ENCODE data around the gene C1orf226. TPM values are rescaled to one million over a fixed set of nuclear protein-coding genes. Genes with fewer than 3 reads are reported as not detected.
"Not testable (repeated sequence)": the region's sequence is repeated elsewhere in the genome, so short reads cannot be mapped to it uniquely, and the experiment has no call there.

The C1orf226 gene
- total and polyA plus RNA-seq, 4 donors, result 2.2 to 25.2 (median 10.8) TPM

DNA sequence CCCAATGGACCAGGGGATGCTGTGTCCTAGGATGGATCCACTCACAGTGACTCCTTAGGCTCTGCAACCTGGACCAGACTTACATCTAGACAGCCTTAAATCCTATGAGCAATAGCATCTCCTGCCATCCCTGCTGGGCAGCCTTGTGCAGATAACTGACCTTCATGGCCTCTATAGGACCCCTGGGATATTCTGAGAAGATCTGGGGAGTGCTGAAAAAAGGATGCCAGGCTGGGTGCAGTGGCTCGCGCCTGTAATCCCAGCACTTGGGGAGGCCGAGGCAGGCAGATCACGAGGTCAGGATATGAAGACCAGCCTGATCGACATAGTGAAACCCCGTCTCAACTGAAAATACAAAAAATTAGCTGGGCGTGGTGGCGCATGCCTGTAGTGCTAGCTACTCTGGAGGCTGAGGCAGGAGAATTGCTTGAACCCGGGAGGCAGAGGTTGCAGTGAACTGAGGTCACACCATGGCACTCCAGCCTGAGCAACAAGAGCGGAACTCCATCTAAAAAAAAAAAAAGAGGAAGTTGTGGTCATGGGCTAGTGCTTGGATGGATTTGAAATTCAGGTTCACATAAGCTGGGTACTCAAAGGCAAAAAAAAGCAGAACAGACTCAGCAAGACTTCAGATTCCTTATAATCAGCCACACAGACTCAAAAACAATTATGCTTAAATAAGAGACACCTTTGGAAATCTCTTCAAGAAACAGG, 41.3 kb downstream of the C1orf226 start:
- Histone ChIP-seq H3K36me3 (ENCODE audit: control insufficient read depth in 4 of 4, insufficient read depth in 3 of 4, low read depth in 1 of 4, low read length in 3 of 4) (no peaks in the 10 kb centered on the region), H3K9me3 (ENCODE audit: control insufficient read depth in 4 of 4, low read length in 3 of 4) (no peaks in the 10 kb centered on the region), H3K27ac (ENCODE audit: low read depth in 1 of 2, low read length in 2 of 2) (no peak overlapping the region), H3K27me3 (ENCODE audit: control insufficient read depth in 4 of 4, insufficient read depth in 4 of 4, low read length in 3 of 4) (no peaks in the 10 kb centered on the region), H3K4me3 (ENCODE audit: low read depth in 1 of 3, low read length in 3 of 3) (no peak overlapping the region), H3K4me1 (ENCODE audit: control insufficient read depth in 4 of 4, insufficient read depth in 4 of 4, low read length in 3 of 4) (no peaks in the 10 kb centered on the region), H3K9ac (ENCODE audit: low read depth in 1 of 2, low read length in 2 of 2) (no peak overlapping the region)
- TF ChIP-seq JUND (IDR thresholded peaks at IDR 0.05), result no peak
- TF ChIP-seq RXRA (IDR thresholded peaks at IDR 0.05), result no peak
- TF ChIP-seq, protein P1, sequence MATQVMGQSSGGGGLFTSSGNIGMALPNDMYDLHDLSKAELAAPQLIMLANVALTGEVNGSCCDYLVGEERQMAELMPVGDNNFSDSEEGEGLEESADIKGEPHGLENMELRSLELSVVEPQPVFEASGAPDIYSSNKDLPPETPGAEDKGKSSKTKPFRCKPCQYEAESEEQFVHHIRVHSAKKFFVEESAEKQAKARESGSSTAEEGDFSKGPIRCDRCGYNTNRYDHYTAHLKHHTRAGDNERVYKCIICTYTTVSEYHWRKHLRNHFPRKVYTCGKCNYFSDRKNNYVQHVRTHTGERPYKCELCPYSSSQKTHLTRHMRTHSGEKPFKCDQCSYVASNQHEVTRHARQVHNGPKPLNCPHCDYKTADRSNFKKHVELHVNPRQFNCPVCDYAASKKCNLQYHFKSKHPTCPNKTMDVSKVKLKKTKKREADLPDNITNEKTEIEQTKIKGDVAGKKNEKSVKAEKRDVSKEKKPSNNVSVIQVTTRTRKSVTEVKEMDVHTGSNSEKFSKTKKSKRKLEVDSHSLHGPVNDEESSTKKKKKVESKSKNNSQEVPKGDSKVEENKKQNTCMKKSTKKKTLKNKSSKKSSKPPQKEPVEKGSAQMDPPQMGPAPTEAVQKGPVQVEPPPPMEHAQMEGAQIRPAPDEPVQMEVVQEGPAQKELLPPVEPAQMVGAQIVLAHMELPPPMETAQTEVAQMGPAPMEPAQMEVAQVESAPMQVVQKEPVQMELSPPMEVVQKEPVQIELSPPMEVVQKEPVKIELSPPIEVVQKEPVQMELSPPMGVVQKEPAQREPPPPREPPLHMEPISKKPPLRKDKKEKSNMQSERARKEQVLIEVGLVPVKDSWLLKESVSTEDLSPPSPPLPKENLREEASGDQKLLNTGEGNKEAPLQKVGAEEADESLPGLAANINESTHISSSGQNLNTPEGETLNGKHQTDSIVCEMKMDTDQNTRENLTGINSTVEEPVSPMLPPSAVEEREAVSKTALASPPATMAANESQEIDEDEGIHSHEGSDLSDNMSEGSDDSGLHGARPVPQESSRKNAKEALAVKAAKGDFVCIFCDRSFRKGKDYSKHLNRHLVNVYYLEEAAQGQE (IDR thresholded peaks at IDR 0.05), result no peak
- no peak for TF ChIP-seq RAD21 (IDR thresholded peaks at IDR 0.05)
- TF ChIP-seq FOXA1 (IDR thresholded peaks at IDR 0.05), result no peak
- no peak for DNase-seq (ENCODE audit: low spot score)
- 85% methylated on average over 10 of the region's 10 CpGs for WGBS

DNA sequence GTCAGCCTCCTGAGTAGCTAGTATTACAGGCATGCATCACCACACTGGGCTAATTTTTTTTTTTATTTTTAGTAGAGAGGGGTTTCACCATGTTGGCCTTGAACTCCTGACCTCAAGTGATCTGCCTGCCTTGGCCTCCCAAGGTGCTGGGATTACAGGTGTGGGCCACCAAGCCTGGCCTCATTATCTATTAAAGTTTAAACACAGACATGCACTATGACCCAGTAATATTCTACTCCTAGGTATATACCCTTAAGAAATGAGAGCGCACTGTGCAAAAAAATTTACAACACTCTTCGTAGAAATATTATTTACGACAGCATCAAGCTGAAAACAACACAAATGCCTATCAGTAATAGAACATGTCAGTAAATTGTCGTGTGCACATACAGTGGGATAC, 49.1 kb downstream of the C1orf226 start:
- no peaks in the 10 kb centered on the region for H3K27me3 ChIP-seq (ENCODE audit: control insufficient read depth in 4 of 4, insufficient read depth in 4 of 4, low read length in 3 of 4)
- no peaks in the 10 kb centered on the region for H3K9me3 ChIP-seq (ENCODE audit: control insufficient read depth in 4 of 4, low read length in 3 of 4)
- WGBS, result 92% methylated on average over 4 of the region's 4 CpGs
- H3K4me1 ChIP-seq (ENCODE audit: control insufficient read depth in 4 of 4, insufficient read depth in 4 of 4, low read length in 3 of 4), result no peaks in the 10 kb centered on the region
- TF ChIP-seq, protein P1 (IDR thresholded peaks at IDR 0.05), result no peak
- TF ChIP-seq, protein P2, sequence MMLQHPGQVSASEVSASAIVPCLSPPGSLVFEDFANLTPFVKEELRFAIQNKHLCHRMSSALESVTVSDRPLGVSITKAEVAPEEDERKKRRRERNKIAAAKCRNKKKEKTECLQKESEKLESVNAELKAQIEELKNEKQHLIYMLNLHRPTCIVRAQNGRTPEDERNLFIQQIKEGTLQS (IDR thresholded peaks at IDR 0.05), result no peak
- no peak for TF ChIP-seq FOXA1 (IDR thresholded peaks at IDR 0.05)
- DNase-seq (ENCODE audit: low spot score), result no peak
- no peak overlapping the region for H3K4me3 ChIP-seq (ENCODE audit: low read depth in 1 of 3, low read length in 3 of 3)
- H3K9ac ChIP-seq (ENCODE audit: low read depth in 1 of 2, low read length in 2 of 2), result no peak overlapping the region
- H3K36me3 ChIP-seq (ENCODE audit: control insufficient read depth in 4 of 4, insufficient read depth in 3 of 4, low read depth in 1 of 4, low read length in 3 of 4), result no peaks in the 10 kb centered on the region
- H3K27ac ChIP-seq (ENCODE audit: low read depth in 1 of 2, low read length in 2 of 2), result no peak overlapping the region

DNA sequence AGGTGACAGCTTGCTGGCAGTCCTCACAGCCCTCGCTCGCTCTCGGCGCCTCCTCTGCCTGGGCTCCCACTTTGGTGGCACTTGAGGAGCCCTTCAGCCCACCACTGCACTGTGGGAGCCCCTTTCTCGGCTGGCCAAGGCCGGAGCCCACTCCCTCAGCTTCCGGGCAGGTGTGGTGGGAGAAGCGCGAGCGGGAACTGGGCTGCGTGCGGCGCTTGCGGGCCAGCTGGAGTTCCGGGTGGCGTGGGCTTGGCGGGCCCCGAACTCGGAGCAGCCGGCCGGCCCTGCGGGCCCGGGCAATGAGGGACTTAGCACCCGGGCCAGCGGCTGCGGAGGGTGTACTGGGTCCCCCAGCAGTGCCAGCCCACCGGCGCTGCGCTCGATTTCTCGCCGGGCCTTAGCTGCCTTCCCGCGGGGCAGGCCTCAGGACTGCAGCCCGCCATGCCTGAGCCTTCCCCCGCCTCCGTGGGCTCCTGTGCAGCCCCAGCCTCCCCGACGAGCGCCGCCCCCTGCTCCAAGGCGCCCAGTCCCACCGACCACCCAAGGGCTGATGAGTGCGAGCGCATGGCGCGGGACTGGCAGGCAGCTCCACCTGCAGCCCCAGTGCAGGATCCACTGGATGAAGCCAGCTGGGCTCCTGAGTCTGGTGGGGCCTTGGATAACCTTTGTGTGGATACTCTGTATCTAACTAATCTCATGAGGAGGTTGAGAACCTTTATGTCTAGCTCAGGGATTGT, 51.6 kb downstream of the C1orf226 start:
- WGBS, result 87% methylated on average over 39 of the region's 47 CpGs
- H3K4me3 ChIP-seq (ENCODE audit: low read depth in 1 of 3, low read length in 3 of 3), result not testable (repeated sequence)

More for the DNA sequence above, 51.6 kb downstream of the C1orf226 start:
- H3K9me3 ChIP-seq (ENCODE audit: control insufficient read depth in 4 of 4, low read length in 3 of 4); H3K36me3 ChIP-seq (ENCODE audit: control insufficient read depth in 4 of 4, insufficient read depth in 3 of 4, low read depth in 1 of 4, low read length in 3 of 4); H3K27ac ChIP-seq (ENCODE audit: low read depth in 1 of 2, low read length in 2 of 2); H3K27me3 ChIP-seq (ENCODE audit: control insufficient read depth in 4 of 4, insufficient read depth in 4 of 4, low read length in 3 of 4); DNase-seq (ENCODE audit: low spot score); H3K9ac ChIP-seq (ENCODE audit: low read depth in 1 of 2, low read length in 2 of 2); H3K4me1 ChIP-seq (ENCODE audit: control insufficient read depth in 4 of 4, insufficient read depth in 4 of 4, low read length in 3 of 4): not testable (repeated sequence)

Small RNA genes within 50 kb of the gene (small RNA-seq; reads per million reads assigned to genes)
- gene MIR556, result 0.15 reads per million
- gene RNA5SP61, result not detected

Other genes starting within 250 kb of the C1orf226 start
- gene SPATA46, start 4.9 kb upstream of the C1orf226 start, total RNA-seq, result not detected
- under 1 TPM; 0.06 to 0.17 TPM for gene SPATA46, start 4.9 kb upstream of the C1orf226 start, polyA plus RNA-seq
- gene SH2D1B, start 30.4 kb downstream of the C1orf226 start, total RNA-seq, result under 1 TPM; 0.33 to 0.84 TPM
- under 1 TPM; 0.17 to 0.28 TPM for gene SH2D1B, start 30.4 kb downstream of the C1orf226 start, polyA plus RNA-seq
- 10 to 100 TPM; 53.4 to 64.3 TPM for gene UHMK1, start 116.1 kb downstream of the C1orf226 start, total RNA-seq
- gene UHMK1, start 116.1 kb downstream of the C1orf226 start, polyA plus RNA-seq, result 10 to 100 TPM; 15.8 to 20.4 TPM
- 100 to 1,000 TPM in 1 of 2 donors, 10 to 100 TPM in 1; 28.9 to 120 TPM for gene UAP1, start 180.0 kb downstream of the C1orf226 start, total RNA-seq
- gene UAP1, start 180.0 kb downstream of the C1orf226 start, polyA plus RNA-seq, result 10 to 100 TPM; 50.6 to 52.8 TPM

All from liver (tissue), 10 donors.